ENCODE results near the gene CRELD2. TPM values are rescaled to one million over a fixed set of nuclear protein-coding genes. Genes with fewer than 3 reads are reported as not detected.

CRELD2 gene
- total RNA-seq, 1 experiment from 2014 or later = 48.3 TPM

DNA sequence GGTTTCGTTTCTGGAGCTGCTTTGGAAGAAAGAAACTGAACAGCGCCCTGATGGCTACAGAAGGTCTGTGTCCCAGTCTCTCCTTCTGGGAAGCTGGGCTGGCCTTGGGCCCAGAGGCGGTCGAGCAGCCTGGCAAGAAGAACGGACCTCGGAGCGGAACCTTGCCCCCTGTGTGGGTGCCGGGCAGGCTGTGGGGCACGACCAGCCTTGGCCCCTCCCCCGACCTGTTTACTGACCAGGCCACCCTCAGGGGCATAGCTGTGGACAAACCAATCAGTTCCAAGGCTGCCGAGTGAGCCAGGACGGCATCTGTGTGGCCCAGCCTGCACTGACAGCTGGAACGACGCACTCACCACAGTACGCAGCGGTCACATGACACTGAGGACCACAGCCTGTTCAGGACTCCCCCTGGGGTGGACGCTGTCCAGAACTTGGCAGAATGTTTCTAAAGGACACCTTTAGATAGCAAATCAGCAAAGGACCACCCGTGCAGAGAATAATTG, 49.3 kb downstream of the CRELD2 start:
- no peak for DNase-seq (ENCODE audit: low spot score)

DNA sequence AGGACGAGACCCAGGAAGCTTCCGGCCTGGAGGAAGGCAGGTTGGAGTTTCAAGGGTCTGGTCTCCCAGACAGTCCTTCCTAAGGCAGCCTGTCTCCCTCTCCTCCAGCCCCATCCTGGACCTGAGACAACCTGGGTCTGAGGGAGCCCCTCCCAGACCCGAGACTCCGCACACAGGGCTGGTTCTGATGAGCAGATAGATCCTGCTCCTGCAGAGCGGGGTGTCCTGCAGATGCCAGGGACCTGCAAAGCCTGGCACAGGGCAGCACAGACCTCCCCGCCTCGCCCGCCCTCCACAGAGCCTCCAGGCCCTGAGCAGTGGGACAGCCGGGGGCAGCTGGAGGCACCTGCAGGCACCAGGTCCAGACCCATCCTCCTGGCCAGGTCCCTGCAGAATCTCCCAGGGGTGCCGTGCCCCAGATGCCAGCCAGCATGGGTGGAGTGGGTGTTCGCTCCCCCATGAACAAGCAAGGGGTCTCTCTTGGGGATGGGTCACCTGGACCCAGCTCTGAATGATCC, 49.9 kb downstream of the CRELD2 start:
- DNase-seq (ENCODE audit: low spot score) = no peak

DNA sequence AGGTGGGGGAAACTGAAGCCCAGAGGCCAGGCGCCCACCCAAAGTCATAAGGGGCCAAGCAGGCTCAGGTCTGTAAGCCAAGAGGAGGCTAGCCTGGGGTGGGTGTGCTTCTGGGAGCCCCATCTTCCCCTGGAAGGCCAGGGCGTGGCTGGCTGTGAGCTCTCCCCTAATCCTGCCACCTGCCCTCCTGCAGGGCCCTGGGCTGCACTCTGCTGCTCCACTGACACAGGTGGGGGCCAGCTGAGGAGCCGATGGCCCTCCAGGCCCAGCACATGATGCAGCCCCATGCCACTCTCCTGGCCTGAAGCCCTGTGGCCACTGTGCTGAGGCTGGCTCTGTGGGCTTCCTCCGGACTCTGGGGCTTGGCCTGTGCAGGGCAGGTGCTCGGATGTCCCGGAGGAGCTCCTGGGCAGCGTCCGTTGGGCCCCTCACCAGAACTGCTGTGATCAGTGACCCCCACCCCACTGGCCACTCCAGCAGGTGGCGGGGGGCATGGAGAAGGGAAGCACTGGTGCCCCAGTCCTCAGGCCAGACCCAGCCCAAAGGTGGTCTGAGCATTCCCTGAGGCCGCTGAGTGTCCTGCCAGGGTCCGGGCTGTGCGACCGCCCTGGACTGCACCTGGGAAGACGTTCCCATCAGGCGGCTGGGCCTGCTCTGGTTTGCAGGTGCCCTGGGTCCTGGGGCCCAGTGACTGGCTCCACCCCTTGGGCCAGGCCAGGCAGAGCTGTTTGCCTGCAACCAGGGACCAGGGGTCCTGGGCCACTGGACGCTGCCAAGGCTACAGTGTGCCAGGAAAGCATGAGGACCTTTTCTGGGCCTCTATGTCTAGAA, 50.6 kb downstream of the CRELD2 start:
- no peak for DNase-seq (ENCODE audit: low spot score)

DNA sequence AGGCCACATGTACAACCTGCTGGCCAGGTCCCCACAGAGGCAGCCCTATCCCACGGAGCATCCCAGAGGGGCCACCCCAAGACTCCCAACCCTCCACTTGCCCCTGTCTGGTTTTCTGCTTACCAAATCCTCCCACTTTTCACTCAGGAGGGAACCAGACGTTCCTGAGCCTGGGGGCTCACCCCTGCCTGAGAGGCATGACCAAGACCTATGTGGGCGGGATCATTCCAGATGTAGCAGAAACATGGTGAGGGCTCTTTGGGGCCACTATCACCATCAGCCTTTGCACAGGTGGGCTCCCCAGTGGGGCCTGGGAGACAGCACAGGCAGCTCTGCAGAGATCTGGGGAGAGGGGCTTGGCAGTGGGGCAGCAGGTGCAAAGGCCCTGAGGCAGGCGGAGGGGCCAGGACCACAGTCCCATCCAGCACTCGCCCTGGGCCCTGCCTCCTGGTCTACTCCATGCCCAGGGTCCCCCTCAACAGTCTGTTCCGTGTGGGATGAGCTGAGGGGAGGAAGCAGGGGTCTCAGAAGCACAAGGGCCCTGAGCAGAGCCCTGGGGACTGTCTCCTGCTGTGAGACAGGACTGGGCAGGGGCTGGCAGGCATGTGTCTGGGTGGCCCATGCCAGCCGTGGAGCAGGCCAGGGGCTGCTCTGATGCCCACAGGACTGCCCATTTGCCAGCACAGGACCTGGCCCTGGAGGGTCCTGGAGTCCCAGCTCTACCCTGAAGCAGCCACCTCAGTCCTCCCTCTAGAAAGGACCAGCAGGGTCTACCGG, 51.5 kb downstream of the CRELD2 start:
- no peak for DNase-seq (ENCODE audit: low spot score)

DNA sequence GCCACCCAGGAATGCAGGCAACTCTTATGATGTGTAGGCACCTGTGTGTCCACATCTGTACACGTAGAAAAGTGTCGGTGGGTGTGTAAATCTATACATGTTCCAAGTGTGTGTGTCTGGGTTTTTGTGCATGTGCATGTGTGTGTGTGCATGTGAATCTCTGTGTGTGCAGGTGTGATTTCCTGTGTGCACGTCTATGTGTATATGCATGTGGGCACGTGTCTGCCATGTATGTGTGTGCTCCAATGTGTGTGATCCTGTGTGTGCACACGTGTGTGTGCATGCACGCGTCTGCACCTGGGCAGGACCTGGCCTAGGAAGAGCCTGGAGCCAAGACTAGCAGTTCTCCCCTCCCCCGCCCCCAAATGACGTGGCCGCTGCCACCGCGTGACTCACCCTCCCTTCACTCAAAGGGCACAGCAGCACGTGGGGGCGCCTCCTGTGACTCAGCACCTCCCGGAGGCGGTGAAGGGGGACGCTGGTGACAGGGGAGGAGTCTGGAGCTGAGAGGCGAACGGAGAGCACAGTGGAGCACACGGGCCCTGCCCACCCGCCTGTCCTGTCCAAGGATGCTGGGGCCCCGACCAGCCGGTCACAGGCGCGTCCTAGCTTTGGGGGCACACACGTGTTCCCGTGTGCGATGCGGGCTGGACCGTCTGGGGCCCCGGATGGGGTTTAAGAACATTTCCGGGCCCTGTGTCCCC, 52.2 kb downstream of the CRELD2 start:
- peak; percentile 94 for DNase-seq (ENCODE audit: low spot score)

DNA sequence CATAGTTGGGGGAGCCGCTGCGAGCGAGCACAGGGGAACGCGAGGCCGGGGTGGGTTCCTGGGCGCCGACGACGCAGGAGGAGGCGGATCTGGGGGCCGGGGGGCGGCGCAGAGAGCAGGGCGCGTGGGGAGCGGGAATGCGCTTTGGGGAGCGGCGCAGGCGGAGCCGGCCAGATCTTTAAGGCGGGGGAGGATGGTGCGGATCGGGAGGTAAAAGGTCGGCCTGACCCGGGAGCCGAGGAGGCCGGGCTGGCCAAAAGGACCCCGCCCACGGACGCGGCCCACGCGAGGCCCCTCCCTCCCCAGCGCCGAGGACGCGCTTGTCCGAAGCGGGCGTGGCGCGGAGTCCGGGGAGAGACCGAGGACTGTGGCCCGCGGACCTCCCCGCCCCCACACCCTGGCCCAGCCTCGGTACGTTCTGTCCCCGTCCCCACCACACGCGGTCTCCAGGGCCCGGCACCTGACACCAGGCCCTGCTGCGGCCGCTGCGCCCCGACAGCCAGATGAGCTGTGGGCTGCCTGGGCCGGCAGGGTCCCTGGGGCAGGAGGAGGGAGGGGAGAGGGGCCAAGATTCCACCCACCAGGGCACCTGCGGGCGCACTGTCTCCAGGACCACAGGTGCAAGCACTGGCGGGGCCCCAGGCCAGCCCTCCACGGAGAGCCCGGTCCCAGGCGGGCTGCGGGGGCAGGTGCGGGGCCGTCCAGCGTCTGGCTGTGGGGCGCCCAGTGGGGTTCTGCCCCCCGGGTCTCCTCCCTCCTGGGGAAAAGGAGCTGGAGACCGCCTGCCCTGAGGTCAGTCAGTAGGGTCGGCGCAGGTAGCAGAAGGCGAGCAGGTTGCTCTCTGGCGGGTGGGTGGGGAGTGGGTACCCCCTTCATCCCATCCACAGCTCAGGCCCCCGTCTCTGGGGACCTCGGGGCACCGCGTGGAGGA, 53.1 kb downstream of the CRELD2 start:
- peak; percentile 55 for DNase-seq (ENCODE audit: low spot score)

DNA sequence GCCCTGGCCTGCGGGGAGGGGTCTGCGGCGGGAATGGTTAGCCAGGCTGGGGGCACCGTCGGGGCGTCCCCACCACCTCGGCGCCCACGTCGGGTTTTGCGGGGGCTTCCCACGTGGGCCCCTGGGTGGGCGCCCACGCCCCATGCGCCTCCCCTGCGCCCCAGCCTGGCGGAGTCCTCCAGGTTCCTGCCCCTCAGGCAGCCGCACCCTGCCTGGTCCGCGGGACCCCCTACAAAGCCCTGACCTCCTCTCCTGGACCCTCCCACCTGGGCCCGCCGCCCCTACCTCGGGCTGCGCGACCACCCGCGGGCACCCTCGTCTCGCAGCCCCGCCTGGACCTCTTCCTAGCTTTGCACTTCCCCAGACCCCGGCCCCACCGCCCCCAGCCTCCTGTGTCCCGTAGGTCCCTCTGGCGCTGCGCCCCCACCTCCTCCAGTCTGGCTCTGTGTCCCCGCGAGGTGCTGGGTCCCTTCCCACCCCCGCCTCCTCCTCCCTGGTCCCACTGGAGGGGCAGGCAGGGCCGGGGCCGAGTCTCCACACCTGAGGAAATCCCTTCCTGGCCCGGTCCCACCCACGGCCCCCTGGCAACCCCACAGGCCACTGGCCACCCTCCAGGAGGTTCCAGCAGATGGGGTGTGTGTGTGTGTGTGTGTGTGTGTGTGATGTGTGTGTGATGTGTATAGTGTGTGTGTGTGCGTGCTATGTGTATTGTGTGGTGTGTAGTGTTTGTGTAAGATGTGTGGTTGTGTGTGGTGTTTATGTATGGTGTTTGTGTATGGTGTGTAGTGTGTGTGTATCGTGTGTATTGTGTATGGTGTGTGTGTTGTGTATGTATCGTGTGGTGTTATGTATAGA, 54.0 kb downstream of the CRELD2 start:
- no peak for DNase-seq (ENCODE audit: low spot score)

DNA sequence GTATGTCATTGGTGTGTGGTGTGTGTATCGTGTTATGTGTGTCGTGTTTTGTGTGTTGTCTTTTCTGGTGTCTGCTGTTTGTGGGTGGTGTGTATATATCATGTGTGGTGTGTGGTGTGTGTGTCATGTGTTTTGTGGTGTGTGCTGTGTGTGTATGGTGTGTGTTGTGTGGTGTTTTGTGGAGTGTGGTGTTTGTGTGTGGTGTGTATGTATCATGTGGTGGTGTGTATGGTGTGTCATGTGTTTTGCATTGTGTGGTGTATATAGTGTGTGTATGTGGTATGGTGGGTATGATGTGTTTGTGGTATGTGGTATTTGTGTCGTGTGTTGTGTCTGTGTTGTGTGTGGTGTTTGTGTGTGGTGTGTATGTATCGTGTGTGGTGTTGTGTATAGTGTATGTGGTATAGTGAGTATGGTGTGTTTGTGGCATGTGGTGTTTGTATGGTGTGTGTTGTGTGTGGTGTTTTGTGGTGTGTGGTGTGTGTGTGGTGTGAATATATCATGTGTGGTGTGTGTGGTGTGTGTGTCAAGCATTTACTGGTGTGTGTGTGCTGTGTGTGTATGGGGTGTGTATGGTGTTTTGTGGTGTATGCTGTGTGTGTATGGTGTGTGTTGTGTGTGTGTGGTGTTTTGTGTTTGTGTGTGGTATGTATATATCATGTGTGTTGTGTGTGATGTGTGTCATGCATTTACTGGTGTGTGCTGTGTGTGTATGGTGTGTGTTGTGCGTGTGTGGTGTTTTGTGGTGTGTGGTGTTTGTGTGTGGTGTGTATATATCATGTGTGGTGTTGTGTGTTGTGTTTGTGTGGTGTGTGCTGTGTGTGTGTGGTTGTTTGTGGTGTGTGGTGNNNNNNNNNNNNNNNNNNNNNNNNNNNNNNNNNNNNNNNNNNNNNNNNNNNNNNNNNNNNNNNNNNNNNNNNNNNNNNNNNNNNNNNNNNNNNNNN, 54.9 kb downstream of the CRELD2 start:
- DNase-seq (ENCODE audit: low spot score) = no peak

DNA sequence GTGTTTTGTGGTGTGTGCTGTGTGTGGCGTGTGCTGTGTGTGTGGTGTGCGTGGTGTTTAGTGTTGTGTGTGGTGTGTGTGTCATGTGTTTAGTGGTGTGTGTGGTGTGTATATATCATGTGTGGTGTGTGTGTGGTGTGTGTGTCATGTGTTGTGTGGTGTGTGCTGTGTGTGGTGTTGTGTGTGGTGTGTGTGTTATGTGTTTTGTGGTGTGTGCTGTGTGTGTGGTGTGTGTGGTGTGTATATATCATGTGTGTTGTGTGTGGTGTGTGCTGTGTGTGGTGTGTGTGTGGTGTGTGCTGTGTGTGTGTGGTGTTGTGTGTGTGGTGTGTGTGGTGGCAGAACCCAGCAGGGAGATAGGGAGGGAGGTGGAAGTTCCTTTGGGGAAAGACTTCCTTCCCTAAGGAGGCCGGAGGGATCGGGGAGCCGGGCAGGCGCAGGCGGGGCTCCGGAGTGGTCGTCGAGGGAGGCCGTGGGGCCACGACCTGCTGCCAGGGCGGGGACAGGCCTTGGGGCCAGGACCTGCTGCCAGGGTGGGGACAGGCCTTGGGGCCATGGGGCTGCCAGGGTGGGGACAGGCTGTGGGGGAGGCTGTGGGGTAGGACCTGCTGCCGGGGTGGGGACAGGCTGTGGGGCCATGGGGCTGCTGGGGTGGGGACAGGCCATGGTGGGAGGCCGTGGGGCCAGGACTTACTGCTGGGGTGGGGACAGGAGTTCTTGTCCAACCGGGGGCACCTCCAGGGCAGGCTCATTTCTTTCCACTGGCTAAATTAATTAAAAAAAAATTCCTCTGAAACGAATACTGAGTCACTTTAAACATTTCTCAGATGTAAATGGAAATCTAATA, 57.3 kb downstream of the CRELD2 start:
- no peak for DNase-seq (ENCODE audit: low spot score)

DNA sequence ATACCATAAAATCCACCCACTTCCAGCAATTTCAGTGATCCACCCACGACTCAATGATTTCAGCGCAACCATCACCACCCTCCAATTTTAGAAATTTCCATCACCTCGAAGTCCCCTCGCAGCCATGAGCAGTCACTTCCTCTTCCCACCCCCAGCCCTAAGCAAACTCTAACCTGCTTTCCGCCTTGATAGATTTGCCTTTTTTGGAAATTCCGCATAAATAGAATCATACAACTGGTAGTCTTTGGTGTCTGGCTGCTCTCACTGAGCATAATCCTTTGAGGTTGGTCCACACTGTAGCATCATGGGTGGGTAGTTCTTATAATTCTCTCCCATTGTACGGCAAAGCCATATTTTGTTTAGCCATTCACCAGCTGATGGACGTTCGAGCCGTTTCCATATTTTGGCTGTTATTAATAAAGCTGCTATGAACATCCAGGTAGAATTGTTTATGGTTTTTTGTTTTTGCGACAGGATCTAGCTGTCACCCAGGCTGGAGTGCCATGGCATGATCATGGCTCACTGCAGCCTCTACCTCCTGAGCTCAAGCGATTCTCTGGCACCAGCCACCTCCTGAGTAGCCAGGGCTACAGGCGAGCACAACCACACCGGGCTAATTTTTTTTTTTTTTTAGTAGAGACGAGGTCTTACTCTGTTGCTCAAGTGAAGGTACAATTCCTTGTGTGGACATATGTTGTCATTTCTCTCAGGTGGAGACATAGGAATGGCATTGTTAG, 58.2 kb downstream of the CRELD2 start:
- no peak for DNase-seq (ENCODE audit: low spot score)

Other genes with a start within 250 kb of the CRELD2 start
- gene BRD1, start 90.8 kb upstream of the CRELD2 start, total RNA-seq (2014; rRNA removed; shearing (Covaris generic)) = 8.0 and 11.1 TPM in 2 replicates
- 7.8 and 8.1 TPM in 2 replicates for gene ZBED4, start 64.8 kb upstream of the CRELD2 start, total RNA-seq (2014; rRNA removed; shearing (Covaris generic))
- gene ALG12, start 196 bp upstream of the CRELD2 start, total RNA-seq (2014; rRNA removed; shearing (Covaris generic)) = 8.8 and 10.4 TPM in 2 replicates
- 41.7 and 48.7 TPM in 2 replicates for gene PIM3, start 42.1 kb downstream of the CRELD2 start, total RNA-seq (2014; rRNA removed; shearing (Covaris generic))
- not detected in 2 replicates for gene IL17REL, start 94.1 kb downstream of the CRELD2 start, total RNA-seq (2014; rRNA removed; shearing (Covaris generic))
- not detected in 2 replicates for gene TTLL8, start 139.7 kb downstream of the CRELD2 start, total RNA-seq (2014; rRNA removed; shearing (Covaris generic))
- gene MLC1, start 166.8 kb downstream of the CRELD2 start, total RNA-seq (2014; rRNA removed; shearing (Covaris generic)) = 0.02 and 0.10 TPM in 2 replicates
- 2.0 and 3.0 TPM in 2 replicates for gene MOV10L1, start 171.4 kb downstream of the CRELD2 start, total RNA-seq (2014; rRNA removed; shearing (Covaris generic))